GM10266 (cell line): ENCODE measurements around the gene ARHGAP12.

Source experiments
- DNase-seq: peaks from one replicate; pipeline ENCODE4 v3.0.0; 2012; ENCODE audit errors: extremely low spot score
- TF ChIP-seq, protein P1 (sequence below): IDR thresholded peaks from 2 replicates; pipeline ENCODE4 v1.5.1; 2012; ENCODE audit warnings: mild to moderate bottlenecking, low read depth; ENCODE audit not compliant: control insufficient read depth, insufficient read depth; ENCODE audit errors: missing control alignments

ARHGAP12 gene

DNA sequence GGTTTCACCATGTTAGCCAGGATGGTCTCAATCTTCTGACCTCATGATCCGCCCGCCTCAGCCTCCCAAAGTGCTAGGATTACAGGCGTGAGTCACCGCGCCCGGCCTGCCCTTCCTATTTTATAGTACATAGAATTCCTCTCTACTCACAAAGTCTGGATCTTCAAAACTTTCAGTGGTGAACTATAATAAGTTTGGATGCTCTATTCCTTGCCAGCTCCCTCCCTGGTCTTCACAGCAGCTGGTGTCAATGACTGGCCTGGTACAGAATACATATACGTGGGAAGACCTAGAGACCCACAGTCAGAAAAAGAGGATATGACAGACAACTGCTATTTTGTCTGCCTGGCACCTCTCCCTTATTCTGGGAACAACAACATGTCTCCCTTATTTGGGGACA lies 40.8 kb downstream of the ARHGAP12 start:
- TF ChIP-seq, protein P1, sequence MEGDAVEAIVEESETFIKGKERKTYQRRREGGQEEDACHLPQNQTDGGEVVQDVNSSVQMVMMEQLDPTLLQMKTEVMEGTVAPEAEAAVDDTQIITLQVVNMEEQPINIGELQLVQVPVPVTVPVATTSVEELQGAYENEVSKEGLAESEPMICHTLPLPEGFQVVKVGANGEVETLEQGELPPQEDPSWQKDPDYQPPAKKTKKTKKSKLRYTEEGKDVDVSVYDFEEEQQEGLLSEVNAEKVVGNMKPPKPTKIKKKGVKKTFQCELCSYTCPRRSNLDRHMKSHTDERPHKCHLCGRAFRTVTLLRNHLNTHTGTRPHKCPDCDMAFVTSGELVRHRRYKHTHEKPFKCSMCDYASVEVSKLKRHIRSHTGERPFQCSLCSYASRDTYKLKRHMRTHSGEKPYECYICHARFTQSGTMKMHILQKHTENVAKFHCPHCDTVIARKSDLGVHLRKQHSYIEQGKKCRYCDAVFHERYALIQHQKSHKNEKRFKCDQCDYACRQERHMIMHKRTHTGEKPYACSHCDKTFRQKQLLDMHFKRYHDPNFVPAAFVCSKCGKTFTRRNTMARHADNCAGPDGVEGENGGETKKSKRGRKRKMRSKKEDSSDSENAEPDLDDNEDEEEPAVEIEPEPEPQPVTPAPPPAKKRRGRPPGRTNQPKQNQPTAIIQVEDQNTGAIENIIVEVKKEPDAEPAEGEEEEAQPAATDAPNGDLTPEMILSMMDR, result no peak
- DNase-seq, result no peak

DNA sequence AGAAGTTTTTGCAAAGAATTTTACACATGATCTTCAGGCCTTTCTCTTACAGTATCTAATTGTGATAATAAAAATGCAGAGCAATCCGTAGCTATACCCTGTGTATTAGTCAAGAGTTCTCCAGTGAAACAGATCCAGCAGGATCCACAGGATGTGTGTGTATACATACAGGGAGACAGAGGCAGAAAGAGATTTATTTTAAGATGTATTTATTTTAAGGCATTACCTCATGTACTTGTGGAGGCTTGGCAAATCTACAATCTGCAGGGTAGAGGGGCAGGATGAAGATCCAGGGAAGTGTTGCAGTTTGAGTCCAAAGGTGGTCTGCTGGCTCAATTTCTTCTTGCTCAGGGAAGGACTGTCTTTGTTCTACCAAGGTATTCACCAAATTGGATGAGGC lies 41.7 kb downstream of the ARHGAP12 start:
- TF ChIP-seq, protein P1, result no peak
- no peak for DNase-seq

DNA sequence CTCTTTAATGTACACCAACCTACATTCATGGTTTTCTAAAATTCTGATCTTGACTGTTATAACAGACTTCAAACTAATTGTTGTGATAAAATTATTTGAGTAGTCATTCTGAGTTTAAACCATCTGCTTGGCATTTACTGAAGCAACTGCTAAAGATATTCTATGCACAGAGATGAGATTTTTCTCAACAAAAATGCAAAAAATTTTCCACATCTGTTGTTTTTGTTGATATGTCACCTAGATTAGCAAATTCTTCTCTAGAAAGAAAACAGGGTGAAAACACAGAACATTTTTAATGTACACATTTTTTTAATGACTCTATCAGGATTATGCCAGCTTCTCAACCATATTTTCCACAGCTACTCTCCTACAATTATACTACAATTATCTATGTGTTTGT lies 42.7 kb downstream of the ARHGAP12 start:
- TF ChIP-seq, protein P1, result no peak
- DNase-seq, result no peak

DNA sequence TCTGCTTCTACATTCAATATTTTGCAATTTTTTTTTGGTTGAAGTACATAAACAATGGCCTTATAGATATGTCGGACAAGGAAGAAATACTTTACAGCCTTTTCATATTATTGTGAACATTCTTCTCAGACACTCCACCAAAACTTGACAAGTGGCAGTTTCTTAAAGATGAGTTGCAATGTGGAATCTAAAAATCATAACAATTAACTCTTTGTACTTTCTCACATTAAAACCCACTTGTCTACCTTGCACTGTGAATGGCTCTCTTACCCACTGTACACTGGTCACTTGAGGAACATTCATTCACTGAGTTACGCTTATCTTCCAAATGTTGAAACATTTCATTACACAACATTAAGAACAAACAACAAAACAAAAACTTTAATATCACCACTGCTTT lies 44.2 kb downstream of the ARHGAP12 start:
- TF ChIP-seq, protein P1, result no peak
- DNase-seq, result no peak

DNA sequence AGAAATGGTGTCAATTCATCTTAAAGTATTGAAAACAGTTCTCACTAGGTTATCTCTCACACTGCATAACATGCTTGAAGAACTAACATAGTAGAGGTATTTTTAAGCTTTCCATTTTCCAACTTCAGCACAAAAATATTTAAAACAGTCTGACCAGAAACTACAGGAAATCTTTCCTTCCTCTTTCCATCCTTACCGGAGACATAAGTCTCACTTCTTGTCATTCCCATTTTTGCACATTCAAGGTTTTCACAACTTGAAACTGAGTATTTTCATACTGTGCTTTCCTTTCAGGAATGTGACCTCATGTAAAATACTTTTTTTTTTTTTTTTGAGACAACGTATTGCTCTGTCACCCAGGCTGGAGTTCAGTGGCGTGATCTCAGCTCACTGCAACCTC lies 45.2 kb downstream of the ARHGAP12 start:
- TF ChIP-seq, protein P1, result no peak
- no peak for DNase-seq

DNA sequence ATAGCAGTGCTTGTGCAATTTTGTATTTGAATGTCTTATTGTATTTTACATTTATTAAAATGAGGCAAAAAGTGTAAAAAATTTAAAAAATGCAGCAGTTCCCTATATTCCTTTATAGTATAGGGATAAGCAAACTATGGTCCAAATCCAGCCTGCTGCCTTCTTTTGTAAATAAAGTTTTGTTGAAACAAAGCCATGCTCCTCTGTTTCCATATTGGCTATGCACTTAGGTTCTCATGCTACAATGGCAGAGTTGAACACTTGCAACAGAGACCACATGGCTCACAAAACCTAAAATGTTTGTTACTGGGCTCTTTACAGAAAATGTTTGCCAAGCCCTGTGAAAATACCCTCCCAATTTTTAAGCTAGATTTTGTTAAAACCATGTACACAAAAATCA lies 50.1 kb downstream of the ARHGAP12 start:
- TF ChIP-seq, protein P1, result no peak
- no peak for DNase-seq

DNA sequence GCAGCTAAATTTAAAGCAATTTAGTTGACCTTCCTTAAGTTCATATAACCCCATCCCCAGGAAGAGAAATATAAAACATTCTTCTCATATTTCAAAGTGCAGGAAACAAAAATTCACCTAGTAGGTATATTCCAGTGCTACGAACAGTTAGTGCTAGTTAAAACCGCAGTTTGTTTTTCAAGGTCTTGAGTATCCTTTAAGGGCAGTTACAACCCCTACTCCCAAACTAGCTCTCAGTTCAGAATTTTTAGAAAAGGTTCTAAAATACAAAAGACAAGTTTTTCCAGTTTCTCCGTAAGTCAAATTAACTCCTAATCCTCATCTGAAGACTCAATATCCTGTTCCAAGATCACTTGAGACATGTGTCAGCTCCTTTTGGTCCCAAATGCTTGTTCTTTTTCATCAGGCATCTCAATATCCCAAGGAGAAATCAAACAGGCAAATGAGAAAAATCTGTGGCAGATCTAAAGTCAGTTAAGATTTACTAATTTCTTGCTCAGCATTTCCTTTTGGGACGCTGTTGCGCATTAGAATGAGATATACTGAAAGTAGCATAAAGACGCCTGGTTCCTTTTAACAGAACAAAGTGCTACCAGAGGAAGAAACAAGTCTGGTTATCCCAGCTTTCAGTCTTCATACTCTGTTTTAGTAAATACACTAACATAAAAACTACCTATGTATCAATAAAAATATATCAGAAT lies 51.8 kb downstream of the ARHGAP12 start:
- TF ChIP-seq, protein P1, result no peak
- DNase-seq, result peak; percentile 12
